T-helper 1 cell treated with Interleukin-12 subunit alpha and Interleukin-12 subunit beta and Interleukin-4 antibody, amounts not matched to agents 30 ng/mL and 1 ng/mL, for 36 hours (primary cell): Measurements from ENCODE around the gene TIMM8A. TPM values are rescaled to one million over a fixed set of nuclear protein-coding genes. Genes with fewer than 3 reads are reported as not detected.
"Not testable (repeated sequence)": the region's sequence is repeated elsewhere in the genome, so short reads cannot be mapped to it uniquely, and the experiment has no call there.

ENCODE experiments used
- intact Hi-C: fragments of 100-400 bp; cut with micrococcal nuclease; formaldehyde crosslinking; loops from one replicate; pipeline ENCODE4 v1.15.1; 2024
- total RNA-seq: library from RNA; stranded (reverse); gene quantifications from 2 replicates; pipeline ENCODE4 v1.2.3, GENCODE V29; 2022

TIMM8A gene
- total RNA-seq, 1 donor from 2014 or later = 17.1 TPM

GRCh38 chrX:101362116-101362515, 13.6 kb upstream of the TIMM8A start:
- intact Hi-C loops = no loop called here

- intact Hi-C loops = no loop called here
Observed at GRCh38 chrX:101360390-101360789, 11.8 kb upstream of the TIMM8A start.

- intact Hi-C loops = no loop called here
Observed at GRCh38 chrX:101359966-101360365, 11.4 kb upstream of the TIMM8A start.

- intact Hi-C loops = no loop called here
Observed at GRCh38 chrX:101357166-101357795, 8.7 kb upstream of the TIMM8A start.

GRCh38 chrX:101349193-101349562, 636 bp upstream of the TIMM8A start:
- intact Hi-C loops = loop anchor here (2.0 to 5.0 kb wide), 2 partner anchors 252 to 583 kb away; partner anchors contain the start of gene ZMAT1

GRCh38 chrX:101347859-101348451, 587 bp downstream of the TIMM8A start:
- intact Hi-C loops = loop anchor here (1.0 to 5.0 kb wide), 7 partner anchors 42 to 584 kb away; partner anchors contain the start of genes CSTF2, HNRNPH2 and ZMAT1

GRCh38 chrX:101337776-101338271, 10.7 kb downstream of the TIMM8A start:
- intact Hi-C loops = no loop called here

- intact Hi-C loops = not testable (repeated sequence)
Observed at GRCh38 chrX:101334310-101334709, 14.2 kb downstream of the TIMM8A start.

- intact Hi-C loops = not testable (repeated sequence)
Observed at GRCh38 chrX:101326600-101326999, 21.9 kb downstream of the TIMM8A start.

- intact Hi-C loops = no loop called here
Observed at GRCh38 chrX:101303790-101304189, 44.8 kb downstream of the TIMM8A start.

Other genes with a start within 250 kb of the TIMM8A start
- gene DRP2, start 129.0 kb downstream of the TIMM8A start, total RNA-seq = 0.69 and 0.95 TPM in 2 replicates
- 0.12 and 0.29 TPM in 2 replicates for gene TAF7L, start 57.4 kb downstream of the TIMM8A start, total RNA-seq
- gene BTK, start 37.4 kb upstream of the TIMM8A start, total RNA-seq = not detected in 2 replicates
- gene RPL36A, start 42.3 kb upstream of the TIMM8A start, total RNA-seq = 107 and 163 TPM in 2 replicates
- gene GLA, start 59.2 kb upstream of the TIMM8A start, total RNA-seq = 36.8 and 37.8 TPM in 2 replicates
- gene HNRNPH2, start 59.5 kb upstream of the TIMM8A start, total RNA-seq = 44.4 and 46.4 TPM in 2 replicates
- 2.6 and 3.2 TPM in 2 replicates for gene ARMCX4, start 136.7 kb upstream of the TIMM8A start, total RNA-seq
- 0.12 TPM in 1 of 2 replicates, not detected in the other for gene ARMCX1, start 201.8 kb upstream of the TIMM8A start, total RNA-seq